NOMO-1 (cell line): ENCODE data around the gene ATG4B.

ENCODE experiments used
- DNase-seq, 2 experiments: peaks; one replicate each; lab custom pipeline; 2025; ENCODE audit not compliant: unreplicated experiment in 2 of 2; lab: John Stamatoyannopoulos, UW

Gene ATG4B

GRCh38 chr2:241612156-241613016 lies 25.1 kb upstream of the ATG4B start:
- no peak for DNase-seq

- DNase-seq = no peak
Measured at GRCh38 chr2:241613017-241613780, 24.3 kb upstream of the ATG4B start.

GRCh38 chr2:241615041-241615440 lies 22.5 kb upstream of the ATG4B start:
- DNase-seq = no peak

- DNase-seq = no peak
Measured at GRCh38 chr2:241615522-241616052, 21.9 kb upstream of the ATG4B start.

GRCh38 chr2:241616168-241617125 lies 21.0 kb upstream of the ATG4B start:
- DNase-seq = no peak

- no peak for DNase-seq
Measured at GRCh38 chr2:241617431-241618154, 19.9 kb upstream of the ATG4B start.

- DNase-seq = no peak
Measured at GRCh38 chr2:241618296-241618805, 19.1 kb upstream of the ATG4B start.

GRCh38 chr2:241618829-241619228 lies 18.7 kb upstream of the ATG4B start:
- DNase-seq = no peak

- no peak for DNase-seq
Measured at GRCh38 chr2:241619597-241620418, 17.7 kb upstream of the ATG4B start.

- no peak for DNase-seq
Measured at GRCh38 chr2:241620419-241620769, 17.1 kb upstream of the ATG4B start.

- no peak for DNase-seq
Measured at GRCh38 chr2:241627675-241628074, 9.8 kb upstream of the ATG4B start.

GRCh38 chr2:241629762-241630435 lies 7.6 kb upstream of the ATG4B start:
- no peak for DNase-seq

- DNase-seq = no peak
Measured at GRCh38 chr2:241632478-241633325, 4.8 kb upstream of the ATG4B start.

GRCh38 chr2:241633561-241633960 lies 3.9 kb upstream of the ATG4B start:
- DNase-seq = no peak

GRCh38 chr2:241635756-241636155 lies 1.7 kb upstream of the ATG4B start:
- DNase-seq = peak in 1 of 2 experiments; percentile 9

GRCh38 chr2:241636182-241637017 lies 1.1 kb upstream of the ATG4B start:
- peak in 1 of 2 experiments; percentile 15 for DNase-seq
